NCI-H187 treated with DMSO at 0.1 percent for 48 hours (cell line): Measurements from ENCODE around the gene WRNIP1.

ENCODE experiments used
- DNase-seq: peaks from one replicate; lab custom pipeline; 2025; lab: John Stamatoyannopoulos, UW

Gene WRNIP1

DNA sequence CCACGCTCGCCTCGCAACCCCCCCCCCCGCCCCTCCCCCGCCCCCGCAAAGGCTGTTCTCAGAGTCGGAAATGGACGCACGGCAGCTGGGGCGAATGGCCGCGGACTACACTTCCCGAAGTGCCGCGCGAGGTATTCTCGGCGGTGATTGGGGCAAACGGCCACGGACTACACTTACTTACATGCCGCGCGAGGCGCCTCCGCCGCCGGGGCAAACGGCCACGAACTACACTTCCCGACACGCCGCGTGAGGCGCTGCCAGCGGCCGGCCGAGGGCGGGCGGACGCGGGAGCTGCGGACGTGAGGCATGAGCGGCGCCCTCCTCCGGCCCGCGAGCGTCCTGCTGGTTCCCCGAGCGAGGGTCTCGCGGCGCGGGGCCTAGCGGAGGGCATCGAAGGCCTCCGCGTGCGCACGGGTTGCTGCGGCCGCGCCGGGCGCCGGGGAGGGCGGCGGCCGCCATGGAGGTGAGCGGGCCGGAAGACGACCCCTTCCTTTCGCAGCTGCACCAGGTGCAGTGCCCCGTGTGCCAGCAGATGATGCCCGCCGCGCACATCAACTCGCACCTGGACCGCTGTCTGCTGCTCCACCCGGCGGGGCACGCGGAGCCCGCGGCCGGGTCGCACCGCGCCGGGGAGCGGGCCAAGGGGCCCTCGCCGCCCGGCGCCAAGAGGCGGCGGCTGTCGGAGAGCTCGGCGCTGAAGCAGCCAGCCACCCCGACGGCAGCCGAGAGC is at the start of gene WRNIP1:
Gene WRNIP1, plus strand, starts transcription at position 228 of the 730 bp plus-strand sequence. Its CDS starts 230 bp downstream, at position 458.
- DNase-seq: peak; percentile 80

- no peak for DNase-seq
Measured at GRCh38 chr6:2715737-2716136, 49.5 kb upstream of the WRNIP1 start.

GRCh38 chr6:2716936-2717700 is 48.1 kb upstream of the WRNIP1 start:
- DNase-seq: no peak

GRCh38 chr6:2718334-2719092 is 46.7 kb upstream of the WRNIP1 start:
- DNase-seq: no peak

DNA sequence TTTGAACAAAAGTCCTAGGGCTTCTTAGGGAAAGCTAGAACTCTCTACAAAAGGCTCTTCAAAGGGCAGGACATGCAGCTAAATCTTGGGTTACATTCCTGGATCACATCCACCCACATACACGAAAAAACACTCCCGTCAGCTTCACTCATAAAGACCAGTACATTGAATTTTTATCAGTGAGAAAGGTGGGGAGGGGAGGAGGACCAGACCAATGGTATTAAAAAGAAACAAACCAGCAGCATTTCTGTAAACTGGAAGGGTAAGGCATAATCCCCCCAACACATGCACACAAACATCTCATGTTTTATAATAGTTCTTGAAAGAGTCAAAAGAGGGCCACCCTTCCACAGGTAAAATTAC is 46.1 kb upstream of the WRNIP1 start:
- no peak for DNase-seq

- DNase-seq: no peak
Measured at GRCh38 chr6:2721219-2721618, 44.0 kb upstream of the WRNIP1 start.

DNA sequence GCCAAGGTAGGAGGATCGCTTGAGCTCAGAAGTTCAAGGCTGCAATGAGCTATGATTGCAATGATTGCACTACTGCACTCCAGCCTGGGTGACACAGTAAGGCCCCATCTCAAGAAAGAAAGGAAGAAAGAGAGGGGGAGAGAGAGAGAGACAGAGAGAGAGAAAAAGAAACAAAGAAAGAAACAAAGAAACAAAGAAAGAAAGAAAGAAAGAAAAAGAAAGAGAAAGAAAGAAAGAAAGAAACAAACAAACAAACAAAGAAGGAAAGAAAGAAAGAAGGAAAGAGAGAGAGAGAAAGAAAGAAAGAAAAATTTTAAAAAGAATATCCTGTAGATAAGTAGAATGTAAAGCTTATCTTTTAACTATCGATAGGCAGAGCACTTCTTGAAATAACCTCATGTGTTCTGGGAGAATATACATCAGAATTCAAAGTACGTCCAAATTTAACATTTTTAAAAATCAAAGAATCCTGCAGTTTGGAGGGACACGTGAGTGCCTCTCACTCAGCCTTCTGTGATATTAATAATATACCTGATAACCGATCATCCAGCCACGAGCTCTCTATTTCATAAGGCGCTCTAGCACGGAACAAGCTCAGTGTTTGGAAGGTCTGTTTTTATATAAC is 39.7 kb upstream of the WRNIP1 start:
- DNase-seq: no peak

DNA sequence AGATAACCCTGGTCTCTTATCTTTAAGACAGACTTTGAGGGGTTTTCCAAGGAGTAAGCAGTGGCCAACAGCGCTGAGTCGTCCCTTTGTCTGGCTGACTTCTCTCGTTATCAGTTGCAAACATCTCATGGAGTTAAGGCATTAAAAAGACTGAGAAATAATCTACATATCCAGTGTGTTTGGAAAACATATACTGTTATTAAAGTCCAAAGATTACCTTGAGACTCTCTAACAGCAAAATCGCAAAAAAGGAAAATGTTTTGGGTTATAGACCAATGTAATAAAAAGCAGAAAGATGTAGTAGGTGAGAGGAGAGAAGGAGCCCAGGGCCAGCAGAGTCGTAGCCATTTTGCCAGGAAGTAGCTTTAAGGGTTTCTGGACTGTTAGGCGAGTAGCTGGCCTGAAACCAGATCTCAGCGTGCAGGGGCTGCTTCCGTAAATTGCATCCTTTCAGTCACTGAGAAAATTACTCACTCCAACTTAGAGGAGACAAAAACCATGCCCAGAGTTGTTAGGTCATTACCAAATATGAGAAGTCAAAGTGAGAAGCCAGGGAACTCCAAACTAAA is 39.1 kb upstream of the WRNIP1 start:
- DNase-seq: no peak

- no peak for DNase-seq
Measured at GRCh38 chr6:2729921-2730320, 35.3 kb upstream of the WRNIP1 start.

DNA sequence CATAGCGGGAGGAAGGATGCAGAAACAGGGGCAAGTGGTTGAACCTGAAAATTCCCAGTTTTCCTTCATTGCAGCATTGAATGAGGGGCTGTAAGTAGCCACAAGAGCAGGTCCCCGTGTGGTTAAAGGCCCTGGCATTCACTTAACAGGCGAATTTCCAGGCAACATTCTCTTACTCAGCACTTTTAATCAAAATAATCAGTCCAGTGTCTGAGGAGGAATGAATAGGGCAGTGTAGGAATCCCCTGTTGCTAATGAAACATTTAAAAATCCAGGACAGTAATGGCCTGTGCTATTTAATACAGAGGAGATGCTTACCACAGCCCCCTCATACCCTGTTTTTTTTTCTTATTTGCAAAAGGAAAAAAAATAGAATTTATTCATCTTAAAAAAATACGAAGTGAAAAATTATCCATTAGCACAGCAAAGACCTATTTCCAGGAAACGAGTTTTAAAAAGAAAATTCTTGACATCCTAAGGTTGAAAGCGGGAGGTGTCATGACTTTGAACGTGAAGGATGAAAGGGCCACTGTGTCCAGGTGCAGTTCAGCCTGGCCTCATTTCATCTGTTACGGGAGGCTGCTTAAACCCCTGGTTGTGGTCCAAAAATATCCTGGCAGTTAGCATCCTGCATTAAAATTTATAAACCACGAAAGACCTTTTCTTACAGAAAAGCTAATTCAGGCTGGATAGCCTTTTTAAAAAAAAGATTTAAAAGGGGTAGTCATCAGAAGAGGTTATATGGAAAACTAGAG is 34.7 kb upstream of the WRNIP1 start:
- no peak for DNase-seq

DNA sequence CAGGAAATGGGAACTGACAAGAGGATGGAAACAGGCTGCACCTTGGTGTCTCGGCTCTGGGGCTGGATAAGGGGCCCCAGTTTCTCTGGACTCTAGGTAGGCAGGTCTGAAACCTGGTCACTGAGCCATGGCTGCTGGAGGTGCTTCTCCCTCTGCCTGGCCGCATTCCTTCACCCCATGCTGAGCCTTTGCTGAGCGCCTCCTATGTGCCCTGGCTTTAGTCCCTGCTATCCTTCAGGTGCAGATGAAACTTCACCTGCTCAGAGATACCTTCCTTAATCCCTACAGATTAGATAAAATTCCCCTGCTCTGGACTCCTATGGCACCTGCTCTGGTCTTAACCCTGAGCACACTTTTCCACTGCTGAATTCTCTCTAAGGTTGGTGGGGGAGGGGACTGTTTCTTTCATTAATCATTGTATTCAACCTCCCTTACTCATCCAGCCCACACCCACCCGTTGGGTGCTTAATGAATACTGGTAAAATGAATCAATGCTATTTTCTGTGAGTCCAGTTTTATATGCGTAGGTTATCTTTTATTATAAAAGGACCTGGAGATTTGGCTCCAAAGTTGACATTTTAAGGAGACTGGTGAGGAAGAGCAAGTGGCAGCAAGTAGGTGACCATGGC is 33.8 kb upstream of the WRNIP1 start:
- DNase-seq: no peak

DNA sequence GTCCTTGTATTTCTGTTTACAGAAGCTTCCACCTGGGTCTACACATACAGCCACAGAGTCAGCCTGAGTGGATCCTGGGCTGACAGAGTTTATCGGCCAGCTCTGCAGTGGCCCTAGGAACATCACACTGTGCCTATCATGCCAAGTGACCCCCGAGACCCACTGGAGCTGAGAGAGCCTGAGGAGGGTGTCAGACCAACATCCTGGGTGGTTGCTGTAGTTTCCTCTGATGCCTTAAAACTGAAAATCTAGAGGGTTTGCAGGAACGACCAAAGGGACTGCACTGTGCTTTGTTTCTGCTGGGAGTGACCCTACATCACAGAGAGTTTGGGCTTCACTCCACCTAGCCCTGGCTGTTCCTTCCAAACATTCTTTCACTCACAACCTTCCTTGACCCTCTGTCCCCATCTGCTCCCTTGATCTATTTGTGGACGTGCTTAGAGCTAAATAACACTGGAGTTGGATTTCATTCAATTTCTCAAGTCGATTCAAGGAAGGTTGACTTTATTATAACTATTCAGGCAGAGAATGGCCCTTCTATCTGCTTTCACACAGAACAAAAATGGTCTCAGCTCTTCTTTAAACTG is 32.6 kb upstream of the WRNIP1 start:
- DNase-seq: no peak

DNA sequence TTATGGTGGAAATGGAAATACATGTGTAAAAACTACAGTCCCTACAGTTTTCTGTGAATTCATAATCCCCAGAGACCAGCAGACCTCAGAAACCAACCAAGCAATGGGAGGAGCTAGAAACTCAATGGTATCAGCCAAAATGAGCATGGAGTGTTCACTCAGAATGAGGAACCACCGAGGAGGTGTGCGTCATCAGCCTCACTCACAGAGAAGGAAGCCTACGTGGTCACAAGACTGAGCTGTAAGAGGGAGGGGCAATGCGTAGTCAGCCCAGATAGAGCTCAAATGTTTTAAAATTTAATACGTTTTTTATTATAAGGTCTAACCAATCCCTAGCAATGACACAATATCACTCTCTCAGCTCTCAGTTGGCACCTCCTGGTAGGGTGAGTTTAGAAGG is 31.9 kb upstream of the WRNIP1 start:
- no peak for DNase-seq

DNA sequence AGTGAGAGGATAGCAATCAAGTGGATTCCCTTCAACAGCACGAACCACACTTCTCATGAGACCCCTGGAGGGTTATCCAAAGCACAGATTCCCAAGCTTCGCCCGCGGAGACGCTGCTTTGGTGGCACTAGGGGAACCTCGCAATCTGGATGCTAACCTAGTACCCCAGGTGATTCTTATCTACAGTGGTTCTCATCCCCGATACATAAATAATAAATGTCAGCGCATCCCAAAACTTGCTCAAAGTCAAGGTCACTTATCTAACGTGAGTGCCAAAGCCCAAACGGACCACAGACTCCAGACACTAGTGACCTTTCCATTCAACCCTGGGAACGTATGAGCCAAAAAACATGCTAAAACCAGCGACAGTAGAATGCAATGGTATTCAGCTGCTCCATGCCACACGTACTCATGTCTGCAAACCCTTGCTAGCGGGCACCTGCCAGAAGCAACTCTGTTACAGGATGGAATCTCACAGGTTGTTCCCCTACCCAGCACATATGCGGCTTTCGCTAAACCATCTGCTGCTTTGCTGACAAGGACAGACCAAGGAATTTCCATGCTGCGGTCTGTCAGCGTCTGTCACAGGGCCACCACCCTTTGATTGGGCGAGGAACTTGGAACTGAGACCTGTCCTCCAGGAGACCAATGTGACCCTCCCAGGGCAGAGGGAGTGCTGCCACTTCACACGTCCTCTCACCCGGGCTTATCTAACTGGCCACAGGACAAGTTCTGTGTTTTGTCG is 31.3 kb upstream of the WRNIP1 start:
- no peak for DNase-seq

DNA sequence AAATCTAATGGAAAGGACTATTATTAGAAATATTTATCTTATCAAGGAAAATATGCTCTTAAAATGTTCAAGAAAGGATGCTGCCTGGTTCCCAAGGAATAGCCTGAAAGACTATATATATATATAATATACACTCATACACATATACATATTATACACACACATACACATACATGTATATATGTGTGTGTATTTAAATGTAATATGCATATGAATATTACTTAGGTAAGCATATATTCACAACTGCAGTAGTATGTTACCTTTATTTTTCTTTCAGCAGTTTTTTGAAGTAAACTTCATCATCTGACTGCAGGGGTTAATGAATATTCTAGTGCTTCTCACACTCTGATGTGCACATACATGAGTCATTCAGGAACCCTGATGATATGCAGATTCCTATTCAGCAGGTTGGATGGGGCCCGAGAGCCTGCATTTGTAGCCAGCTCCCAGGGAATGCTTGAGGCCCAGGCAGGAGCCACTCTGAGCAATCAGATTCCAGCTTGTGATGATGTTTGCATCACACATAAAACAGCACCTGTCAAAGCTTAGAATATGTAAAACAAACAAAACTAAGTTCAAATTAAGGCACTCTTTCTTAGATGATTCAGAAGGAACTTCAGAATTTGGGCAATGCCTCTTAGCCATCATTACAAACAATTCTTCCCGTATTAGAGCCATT is 30.6 kb upstream of the WRNIP1 start:
- DNase-seq: no peak

- no peak for DNase-seq
Measured at GRCh38 chr6:2737885-2738284, 27.3 kb upstream of the WRNIP1 start.

DNA sequence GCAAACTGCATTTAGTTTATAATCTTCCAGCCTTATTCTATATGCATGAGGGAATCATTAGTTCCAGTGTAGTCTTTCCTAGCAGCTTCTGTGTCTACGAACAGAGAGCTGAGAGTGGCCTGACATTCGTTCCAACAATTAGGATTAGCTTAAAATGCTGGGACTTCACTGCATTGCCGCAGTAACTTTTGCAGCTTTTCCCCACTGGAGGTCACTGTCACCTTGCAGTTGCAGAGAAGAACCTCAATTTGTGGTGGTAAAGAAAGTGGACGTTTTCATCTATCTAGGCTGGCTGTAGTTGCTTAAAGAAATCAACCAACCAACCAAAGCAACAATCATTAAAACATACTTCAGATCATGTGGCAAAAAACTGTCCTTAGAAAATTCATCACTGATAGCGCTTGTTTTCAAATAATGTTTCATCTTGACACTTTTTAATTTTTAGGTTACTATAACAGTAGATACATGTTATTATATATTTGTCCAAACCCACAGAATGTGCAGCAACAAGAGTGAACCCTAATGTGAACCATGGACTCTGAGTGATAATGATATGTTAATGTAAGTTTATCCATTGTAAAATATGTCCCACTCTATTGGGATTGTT is 26.7 kb upstream of the WRNIP1 start:
- DNase-seq: no peak

DNA sequence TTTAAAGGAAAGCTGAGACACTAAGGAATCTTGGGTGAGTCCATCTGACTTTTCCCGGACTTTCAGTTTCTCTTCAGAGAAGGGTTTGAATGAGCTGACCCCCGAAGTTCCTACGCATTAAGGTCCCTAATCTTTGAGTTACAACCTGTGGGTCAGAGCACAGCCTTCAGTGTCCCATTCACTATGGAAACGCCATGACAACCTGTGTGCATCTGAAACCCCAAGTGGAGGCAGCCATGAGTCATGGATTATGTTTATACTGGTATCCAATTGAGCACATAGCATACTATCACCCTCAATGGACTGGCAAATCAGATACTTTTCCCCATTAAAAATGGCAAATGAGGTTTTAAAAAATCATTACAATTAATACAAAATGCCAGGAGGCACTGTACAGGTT is 25.9 kb upstream of the WRNIP1 start:
- no peak for DNase-seq

DNA sequence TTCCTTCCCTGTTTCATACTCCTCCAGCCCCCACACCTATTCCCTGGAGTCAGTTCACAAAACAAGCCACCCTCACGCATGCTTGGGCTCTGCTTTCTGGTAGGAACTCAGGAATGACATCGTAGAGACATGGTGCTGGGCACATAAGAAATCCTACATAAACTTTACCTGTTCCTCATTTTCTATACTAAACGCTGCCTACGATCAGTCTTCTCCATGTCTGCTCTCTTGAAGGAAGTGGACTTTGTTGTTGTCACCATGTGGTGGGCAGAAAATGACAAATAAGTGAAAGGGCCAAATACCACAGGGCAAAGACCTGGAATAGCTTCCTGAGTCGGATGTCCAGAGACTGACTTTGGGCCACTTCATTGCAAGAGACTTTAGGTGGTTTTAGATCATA is 24.6 kb upstream of the WRNIP1 start:
- no peak for DNase-seq
